Chondrocyte (in vitro differentiated cells): ENCODE data around the gene COPS4. TPM values are rescaled to one million over a fixed set of nuclear protein-coding genes. Genes with fewer than 3 reads are reported as not detected.
A peak's percentile ranks its signal among the peaks of the same experiment; 100 is the strongest.
"Not testable (repeated sequence)": the region's sequence is repeated elsewhere in the genome, so short reads cannot be mapped to it uniquely, and the experiment has no call there.

Experiments
- DNase-seq: peaks from one replicate; pipeline ENCODE4 v3.0.0; 2021; ENCODE audit warnings: mixed read lengths, low spot score
- H3K27ac Mint-ChIP-seq: one replicate; pipeline ENCODE4 v1.8.0; 2021; ENCODE audit warnings: mild to moderate bottlenecking, moderate library complexity, mixed read lengths; ENCODE audit not compliant: unreplicated experiment
- H3K27me3 Mint-ChIP-seq: 2 replicates; pipeline ENCODE4 v1.8.0; 2021; ENCODE audit warnings: low read depth, mixed read lengths
- H3K36me3 Mint-ChIP-seq: 2 replicates; pipeline ENCODE4 v1.8.0; 2021; ENCODE audit warnings: low read depth, mixed read lengths
- H3K4me1 Mint-ChIP-seq: 2 replicates; pipeline ENCODE4 v1.8.0; 2021; ENCODE audit warnings: low read depth, mild to moderate bottlenecking, mixed read lengths
- H3K4me3 Mint-ChIP-seq: one replicate; pipeline ENCODE4 v1.8.0; 2021; ENCODE audit warnings: mild to moderate bottlenecking, moderate library complexity, mixed read lengths; ENCODE audit not compliant: unreplicated experiment
- H3K9me3 Mint-ChIP-seq: 2 replicates; pipeline ENCODE4 v1.8.0; 2021; ENCODE audit warnings: low read depth, mixed read lengths
- CTCF ChIP-seq: fragments of 200-600 bp; sonication (generic); IDR thresholded peaks from 2 replicates; pipeline ENCODE4 v1.5.0; 2021; ENCODE audit warnings: antibody characterized with exemption, mild to moderate bottlenecking, moderate library complexity
- total RNA-seq: library from RNA; stranded (reverse); gene quantifications from 3 replicates; pipeline ENCODE4 v1.2.1, GENCODE V29; 2021

COPS4 gene
- total RNA-seq, 1 donor from 2014 or later: 31.8 TPM

DNA sequence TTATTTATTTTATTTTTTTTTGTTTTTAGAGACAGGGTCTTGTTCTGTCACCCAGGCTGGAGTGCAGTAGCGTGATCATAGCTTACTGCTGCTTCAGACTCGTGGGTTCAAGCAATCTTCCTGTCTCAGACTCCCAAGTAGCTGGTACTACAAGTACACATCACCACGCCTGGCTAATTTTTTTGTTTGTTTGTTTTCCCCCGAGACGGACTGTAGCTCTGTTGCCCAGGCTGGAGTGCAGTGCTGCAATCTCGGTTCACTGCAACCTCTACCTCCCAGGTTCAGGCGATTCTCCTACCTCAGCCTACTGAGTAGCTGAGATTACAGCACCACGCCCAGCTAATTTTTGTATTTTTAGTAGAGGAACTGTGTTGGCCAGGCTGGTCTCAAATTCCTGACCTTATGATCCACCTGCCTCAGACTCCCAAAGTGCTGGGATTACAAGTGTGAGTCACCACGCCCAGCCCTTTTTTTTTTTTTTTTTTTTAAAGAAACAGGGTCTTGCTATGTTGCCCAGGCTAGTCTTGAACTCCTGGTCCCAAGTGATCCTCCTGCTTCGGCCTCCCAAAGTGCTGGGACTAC, 32.2 kb downstream of the COPS4 start:
- H3K4me3 Mint-ChIP-seq: no peak overlapping the region
- no peak for DNase-seq
- peaks cover 24% of the 10 kb centered on the region for H3K36me3 Mint-ChIP-seq
- H3K9me3 Mint-ChIP-seq: no peaks in the 10 kb centered on the region
- H3K27ac Mint-ChIP-seq: no peak overlapping the region
- TF ChIP-seq CTCF: no peak
- H3K27me3 Mint-ChIP-seq: no peaks in the 10 kb centered on the region
- peaks cover 3% of the 10 kb centered on the region for H3K4me1 Mint-ChIP-seq

DNA sequence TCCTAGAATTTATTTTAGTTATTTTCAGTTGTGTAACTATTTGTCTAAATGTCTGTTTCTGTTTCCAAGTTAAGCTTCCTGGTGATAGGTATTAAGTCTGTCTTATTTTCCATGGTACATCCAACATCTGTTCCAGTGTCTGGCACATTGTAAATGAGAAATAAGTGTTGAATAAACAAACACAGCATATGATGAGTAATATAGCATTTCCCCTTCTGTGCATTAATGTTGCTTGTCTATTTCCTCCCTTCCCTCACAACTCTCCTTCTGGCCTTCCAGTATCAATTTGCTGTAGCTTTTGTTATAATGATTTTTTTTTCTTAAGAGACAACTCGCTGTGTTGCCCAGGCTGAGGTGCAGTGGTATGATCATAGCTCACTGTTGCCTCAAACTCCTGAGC, 36.1 kb downstream of the COPS4 start:
- no peak overlapping the region for H3K27ac Mint-ChIP-seq
- no peak for TF ChIP-seq CTCF
- H3K4me3 Mint-ChIP-seq: no peak overlapping the region
- DNase-seq: no peak
- no peaks in the 10 kb centered on the region for H3K27me3 Mint-ChIP-seq
- H3K4me1 Mint-ChIP-seq: peaks cover 17% of the 10 kb centered on the region
- peaks cover 21% of the 10 kb centered on the region for H3K36me3 Mint-ChIP-seq
- no peaks in the 10 kb centered on the region for H3K9me3 Mint-ChIP-seq

DNA sequence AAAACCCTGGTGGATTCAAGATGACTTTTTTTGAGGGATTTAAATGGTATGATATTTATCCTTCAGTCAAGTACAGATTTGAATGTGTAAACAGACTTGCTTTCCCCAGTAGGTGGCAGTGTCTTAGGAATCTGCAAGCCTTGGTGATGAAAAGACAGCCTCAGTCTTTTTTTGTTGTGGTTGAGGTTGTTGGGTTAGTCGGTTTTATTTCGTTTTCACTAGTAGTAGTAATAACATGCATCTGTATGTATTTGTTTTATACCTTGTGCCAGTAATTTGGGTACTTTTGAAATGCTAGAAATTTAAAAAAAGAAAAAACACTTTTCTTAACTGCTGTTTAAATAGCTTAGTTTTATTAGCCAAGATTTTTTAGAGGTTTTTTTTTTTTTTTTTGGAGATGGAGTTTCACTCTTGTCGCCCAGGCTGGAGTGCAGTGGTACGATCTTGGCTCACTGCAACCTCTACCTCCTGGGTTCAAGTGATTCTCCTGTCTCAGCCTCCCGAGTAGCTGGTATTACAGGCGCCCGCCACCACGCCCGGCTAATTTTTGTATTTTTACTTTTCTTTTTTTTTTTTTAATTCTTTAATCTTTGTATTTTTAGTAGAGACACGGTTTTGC, 39.2 kb downstream of the COPS4 start:
- TF ChIP-seq CTCF: peak; percentile 96
- Mint-ChIP-seq H3K36me3 (peaks cover 25% of the 10 kb centered on the region), H3K27ac (no peak overlapping the region), H3K4me1 (peaks cover 14% of the 10 kb centered on the region), H3K4me3 (no peak overlapping the region), H3K9me3 (no peaks in the 10 kb centered on the region), H3K27me3 (no peaks in the 10 kb centered on the region)
- DNase-seq: no peak

- H3K27me3 Mint-ChIP-seq, H3K27ac Mint-ChIP-seq, H3K4me3 Mint-ChIP-seq, DNase-seq, H3K9me3 Mint-ChIP-seq: not testable (repeated sequence)
- H3K36me3 Mint-ChIP-seq: peaks cover 21% of the 10 kb centered on the region
- H3K4me1 Mint-ChIP-seq: peaks cover 14% of the 10 kb centered on the region
Observed at GRCh38 chr4:83074783-83075182, 39.8 kb downstream of the COPS4 start.

DNA sequence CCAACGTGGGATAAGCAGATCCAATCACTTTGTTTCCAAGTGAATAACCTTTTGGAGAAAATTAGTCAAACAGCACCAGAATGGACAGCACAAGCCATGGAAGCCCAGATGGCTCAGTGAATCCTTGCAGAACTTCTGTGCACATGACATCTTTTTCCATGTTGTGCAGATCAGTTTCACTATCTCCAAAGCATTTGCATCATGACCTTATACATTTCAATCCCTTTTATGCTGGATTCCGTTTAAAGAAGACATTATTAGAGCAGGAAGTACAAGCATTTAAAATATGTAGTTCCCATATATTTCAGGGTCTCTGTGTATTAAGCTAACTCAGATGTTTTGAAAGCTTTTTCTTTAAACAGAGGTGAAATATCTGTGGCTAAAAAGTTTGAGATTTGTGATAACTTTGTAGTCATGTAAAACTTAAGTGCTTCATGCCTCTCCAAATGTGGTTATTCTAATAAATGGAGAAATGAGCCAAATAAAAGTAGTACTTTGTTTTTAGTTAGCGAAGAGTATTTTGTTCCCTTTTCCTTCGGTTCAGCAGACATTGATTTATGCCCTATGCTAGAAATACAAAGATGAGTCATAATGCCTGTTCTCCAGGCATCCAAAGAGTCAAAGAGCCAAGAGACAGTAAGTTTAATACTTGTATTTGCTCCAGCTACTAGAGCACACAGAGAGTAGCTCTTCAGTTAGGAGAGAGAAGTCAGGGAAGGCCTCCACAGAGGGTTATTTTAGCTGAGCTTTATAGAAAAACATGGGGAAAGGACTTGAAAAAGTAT, 40.5 kb downstream of the COPS4 start:
- H3K4me1 Mint-ChIP-seq: peaks cover 14% of the 10 kb centered on the region
- peaks cover 17% of the 10 kb centered on the region for H3K36me3 Mint-ChIP-seq
- DNase-seq: no peak
- no peaks in the 10 kb centered on the region for H3K9me3 Mint-ChIP-seq
- H3K27me3 Mint-ChIP-seq: no peaks in the 10 kb centered on the region
- no peak overlapping the region for H3K4me3 Mint-ChIP-seq
- TF ChIP-seq CTCF: no peak
- H3K27ac Mint-ChIP-seq: peak overlapping the region; percentile 74
